Osteoblast (primary cell): ENCODE data around the gene AOPEP. TPM values are rescaled to one million over a fixed set of nuclear protein-coding genes. Genes with fewer than 3 reads are reported as not detected.

Experiments used
- DNase-seq: peaks from one replicate; pipeline ENCODE4 v3.0.0; 2011; ENCODE audit warnings: low spot score, mixed read lengths; ENCODE audit not compliant: insufficient read length; ENCODE audit errors: missing footprints
- H2AFZ ChIP-seq: 2 replicates; pipeline ENCODE4 v1.6.0; 2011; ENCODE audit warnings: mild to moderate bottlenecking, low read length
- H3K27ac ChIP-seq: 2 replicates; pipeline ENCODE4 v1.5.1; 2011; ENCODE audit warnings: mild to moderate bottlenecking, low read depth, low read length, moderate library complexity
- H3K27me3 ChIP-seq: 2 replicates; pipeline ENCODE4 v1.6.0; 2012; ENCODE audit warnings: mild to moderate bottlenecking, control low read depth, inconsistent platforms, low read length, moderate library complexity; ENCODE audit not compliant: insufficient read depth
- H3K36me3 ChIP-seq: 2 replicates; pipeline ENCODE4 v1.5.1; 2011; ENCODE audit warnings: mild to moderate bottlenecking, low read length, control low read depth, moderate library complexity; ENCODE audit not compliant: insufficient read depth
- H3K4me1 ChIP-seq: 2 replicates; pipeline ENCODE4 v1.5.1; 2011; ENCODE audit warnings: mild to moderate bottlenecking, low read length, control low read depth, moderate library complexity; ENCODE audit not compliant: insufficient read depth
- H3K4me2 ChIP-seq: 2 replicates; pipeline ENCODE4 v1.6.0; 2011; ENCODE audit warnings: mild to moderate bottlenecking, low read length; ENCODE audit not compliant: insufficient read depth
- H3K4me3 ChIP-seq: fragments of 200-600 bp; sonication (generic); 3 replicates; pipeline ENCODE4 v1.5.1; 2012; ENCODE audit warnings: mild to moderate bottlenecking, low read length, inconsistent platforms; ENCODE audit not compliant: insufficient read depth
- H3K79me2 ChIP-seq: 2 replicates; pipeline ENCODE4 v1.6.0; 2012; ENCODE audit warnings: mild to moderate bottlenecking, low read length, control low read depth, inconsistent platforms; ENCODE audit not compliant: insufficient read depth
- H3K9me3 ChIP-seq: 2 replicates; pipeline ENCODE4 v1.5.1; 2011; ENCODE audit warnings: low read depth, low read length, control low read depth
- H4K20me1 ChIP-seq: 2 replicates; pipeline ENCODE4 v1.6.0; 2012; ENCODE audit warnings: mild to moderate bottlenecking, low read length, control low read depth; ENCODE audit not compliant: insufficient read depth
- CTCF ChIP-seq: IDR thresholded peaks from 2 replicates; pipeline ENCODE4 v1.5.1; 2011; ENCODE audit warnings: mild to moderate bottlenecking, low read depth, low read length, moderate library complexity; ENCODE audit errors: extremely low read depth
- total RNA-seq: library from RNA; depleted of rRNA; stranded (reverse); fragments of >200 nt; gene quantifications from 2 replicates; pipeline ENCODE4 v1.2.3, GENCODE V29; 2012

Gene AOPEP
- total RNA-seq, 1 donor, result 131 TPM

GRCh38 chr9:95077766-95078370 is 351.4 kb downstream of the AOPEP start:
- H3K36me3 ChIP-seq, result peaks cover 89% of the 10 kb centered on the region
- no peak overlapping the region for H3K4me2 ChIP-seq
- H2AFZ ChIP-seq, result no peak overlapping the region
- no peaks in the 10 kb centered on the region for H3K9me3 ChIP-seq
- peaks cover 81% of the 10 kb centered on the region for H4K20me1 ChIP-seq
- no peak for TF ChIP-seq CTCF
- H3K4me1 ChIP-seq, result peaks cover 7% of the 10 kb centered on the region
- peak overlapping the region; percentile 59 for H3K27ac ChIP-seq
- H3K4me3 ChIP-seq, result no peak overlapping the region
- no peaks in the 10 kb centered on the region for H3K27me3 ChIP-seq
- peaks cover 98% of the 10 kb centered on the region for H3K79me2 ChIP-seq
- no peak for DNase-seq

DNA sequence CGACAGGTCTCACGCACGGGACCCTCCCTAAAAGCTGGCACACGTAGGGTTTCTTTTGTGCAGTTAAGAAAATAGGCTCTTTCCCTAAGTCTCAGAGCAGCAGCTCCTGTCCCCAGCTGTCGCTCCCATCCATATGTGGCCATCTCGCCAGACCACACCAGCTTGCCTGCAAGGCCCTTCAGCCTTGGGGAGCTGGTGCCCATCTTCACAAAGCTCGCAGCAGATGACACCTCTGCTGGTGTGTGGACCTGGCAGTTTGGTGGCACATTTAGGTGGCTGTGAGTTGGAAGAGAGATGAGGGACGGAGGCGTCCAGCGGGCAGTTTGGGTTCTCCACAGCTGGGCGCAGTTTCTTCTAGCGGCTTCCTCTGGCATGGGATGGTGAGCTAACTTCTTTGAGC is 352.0 kb downstream of the AOPEP start:
- peak; percentile 36 for DNase-seq
- Histone ChIP-seq H3K36me3 (peaks cover 95% of the 10 kb centered on the region), H3K27me3 (no peaks in the 10 kb centered on the region)

GRCh38 chr9:95078939-95079338 is 352.4 kb downstream of the AOPEP start:
- Histone ChIP-seq H4K20me1 (peaks cover 82% of the 10 kb centered on the region), H3K36me3 (peaks cover 95% of the 10 kb centered on the region), H3K4me1 (peaks cover 7% of the 10 kb centered on the region), H3K4me3 (no peak overlapping the region), H3K27me3 (no peaks in the 10 kb centered on the region), H3K9me3 (no peaks in the 10 kb centered on the region), H3K27ac (peak overlapping the region; percentile 35), H3K4me2 (no peak overlapping the region), H3K79me2 (peaks cover 98% of the 10 kb centered on the region), H2AFZ (no peak overlapping the region)
- peak; percentile 84 for DNase-seq
- TF ChIP-seq CTCF, result no peak

More for the DNA sequence above, 352.0 kb downstream of the AOPEP start:
- Histone ChIP-seq H2AFZ (no peak overlapping the region), H3K79me2 (peaks cover 98% of the 10 kb centered on the region), H3K27ac (peak overlapping the region; percentile 35), H3K4me3 (no peak overlapping the region), H4K20me1 (peaks cover 83% of the 10 kb centered on the region), H3K9me3 (no peaks in the 10 kb centered on the region), H3K4me2 (no peak overlapping the region), H3K4me1 (peaks cover 7% of the 10 kb centered on the region)
- no peak for TF ChIP-seq CTCF

GRCh38 chr9:95079461-95079860 is 353.0 kb downstream of the AOPEP start:
- Histone ChIP-seq H3K9me3 (no peaks in the 10 kb centered on the region), H3K36me3 (peaks cover 95% of the 10 kb centered on the region), H2AFZ (no peak overlapping the region), H3K4me1 (peaks cover 7% of the 10 kb centered on the region), H3K79me2 (peaks cover 98% of the 10 kb centered on the region), H3K4me2 (no peak overlapping the region), H4K20me1 (peaks cover 81% of the 10 kb centered on the region), H3K4me3 (no peak overlapping the region), H3K27me3 (no peaks in the 10 kb centered on the region), H3K27ac (no peak overlapping the region)
- peak; percentile 58 for DNase-seq
- no peak for TF ChIP-seq CTCF
